GM12801 (cell line): ENCODE measurements around the gene IL1RAP.

ENCODE experiments used
- TF ChIP-seq, protein P1 (sequence below): IDR thresholded peaks from one replicate; pipeline ENCODE4 v1.5.1; 2011; ENCODE audit warnings: control low read depth; ENCODE audit not compliant: insufficient read length; ENCODE audit errors: extremely low read depth

IL1RAP gene

DNA sequence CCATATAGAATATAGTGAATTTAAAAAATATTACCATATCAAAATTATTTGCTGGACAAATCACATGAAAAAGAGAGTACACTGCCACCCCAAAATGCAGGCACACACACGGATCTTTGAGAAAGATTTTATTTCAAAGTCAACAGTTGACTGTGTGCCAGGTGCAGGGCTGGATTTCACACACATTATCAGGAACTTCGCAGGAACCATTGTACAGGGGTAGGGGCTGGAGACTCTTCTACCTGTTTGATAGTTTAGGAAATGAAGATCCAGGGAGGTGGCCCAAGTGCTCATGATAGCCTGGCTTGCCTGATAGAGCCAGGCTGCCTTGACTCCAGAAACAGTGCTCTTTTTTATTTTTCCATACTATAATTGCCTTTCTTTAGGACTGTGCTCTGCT is 54.2 kb downstream of the IL1RAP start:
- TF ChIP-seq, protein P1, sequence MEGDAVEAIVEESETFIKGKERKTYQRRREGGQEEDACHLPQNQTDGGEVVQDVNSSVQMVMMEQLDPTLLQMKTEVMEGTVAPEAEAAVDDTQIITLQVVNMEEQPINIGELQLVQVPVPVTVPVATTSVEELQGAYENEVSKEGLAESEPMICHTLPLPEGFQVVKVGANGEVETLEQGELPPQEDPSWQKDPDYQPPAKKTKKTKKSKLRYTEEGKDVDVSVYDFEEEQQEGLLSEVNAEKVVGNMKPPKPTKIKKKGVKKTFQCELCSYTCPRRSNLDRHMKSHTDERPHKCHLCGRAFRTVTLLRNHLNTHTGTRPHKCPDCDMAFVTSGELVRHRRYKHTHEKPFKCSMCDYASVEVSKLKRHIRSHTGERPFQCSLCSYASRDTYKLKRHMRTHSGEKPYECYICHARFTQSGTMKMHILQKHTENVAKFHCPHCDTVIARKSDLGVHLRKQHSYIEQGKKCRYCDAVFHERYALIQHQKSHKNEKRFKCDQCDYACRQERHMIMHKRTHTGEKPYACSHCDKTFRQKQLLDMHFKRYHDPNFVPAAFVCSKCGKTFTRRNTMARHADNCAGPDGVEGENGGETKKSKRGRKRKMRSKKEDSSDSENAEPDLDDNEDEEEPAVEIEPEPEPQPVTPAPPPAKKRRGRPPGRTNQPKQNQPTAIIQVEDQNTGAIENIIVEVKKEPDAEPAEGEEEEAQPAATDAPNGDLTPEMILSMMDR, result no peak

GRCh38 chr3:190574473-190574872 is 60.6 kb downstream of the IL1RAP start:
- TF ChIP-seq, protein P1, result no peak

DNA sequence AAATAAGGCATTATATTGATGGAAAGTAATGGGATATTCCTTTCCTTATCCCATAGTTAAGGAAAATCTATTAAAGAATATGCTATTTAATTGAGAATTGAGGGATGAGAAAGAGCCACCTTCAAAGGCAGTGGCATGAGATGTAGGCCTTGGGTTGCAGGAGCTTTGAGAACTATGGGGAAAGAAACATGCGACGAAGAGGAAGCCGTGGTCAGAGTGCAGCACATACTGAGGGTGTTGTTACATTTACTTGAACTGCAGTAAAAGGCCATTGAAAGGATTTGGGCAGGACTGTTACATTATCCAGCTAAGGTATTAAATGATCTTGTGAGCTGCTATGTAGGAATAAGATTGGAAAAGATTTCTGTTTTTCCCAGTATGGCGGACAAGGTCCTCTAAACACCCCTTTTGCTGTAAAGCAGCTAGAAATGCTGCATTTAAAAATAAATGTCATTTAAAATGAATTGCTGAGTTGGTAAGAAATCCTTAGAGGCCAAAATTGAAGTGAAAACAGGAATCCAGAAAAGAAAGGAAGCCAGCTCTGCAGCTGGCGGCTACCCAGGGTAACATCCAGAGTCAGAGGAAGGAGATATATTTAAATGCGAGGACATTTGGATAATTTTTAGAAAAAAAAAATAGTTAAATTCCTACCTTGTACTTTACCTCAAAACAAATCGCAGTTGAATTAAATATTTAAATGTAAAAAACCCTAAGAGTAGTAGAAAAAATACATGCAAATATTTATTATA is 61.7 kb downstream of the IL1RAP start:
- TF ChIP-seq, protein P1, result no peak

- TF ChIP-seq, protein P1, result no peak
Measured at GRCh38 chr3:190577225-190577624, 63.3 kb downstream of the IL1RAP start.

DNA sequence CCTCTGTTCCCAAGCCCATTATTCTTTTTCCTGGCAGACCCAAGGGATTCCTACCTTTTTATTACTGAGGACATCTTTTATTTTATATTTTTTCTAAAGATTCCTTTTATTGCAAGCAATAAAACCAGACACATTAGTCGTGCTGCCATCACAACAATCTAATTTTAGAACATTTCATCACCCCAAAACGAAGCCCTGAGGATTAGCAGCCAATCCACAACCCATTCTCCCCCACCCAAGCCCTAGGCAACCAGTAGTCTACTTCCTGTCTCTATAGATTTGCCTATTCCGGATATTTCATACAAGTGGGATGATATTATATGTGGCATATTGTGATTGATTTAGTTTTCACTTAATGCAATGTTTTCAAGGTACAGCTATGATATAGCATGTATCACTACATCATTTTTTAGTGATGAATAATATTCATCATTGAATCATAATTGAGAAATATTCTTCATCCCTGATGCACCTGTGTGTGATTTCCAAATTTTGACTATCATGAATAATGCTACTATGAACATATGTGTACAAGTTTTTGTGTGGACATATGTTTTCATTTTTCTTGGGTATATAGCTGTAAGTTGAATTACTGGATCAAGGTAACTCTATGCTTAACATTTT is 65.7 kb downstream of the IL1RAP start:
- TF ChIP-seq, protein P1, result no peak

- TF ChIP-seq, protein P1, result no peak
Measured at GRCh38 chr3:190580417-190580816, 66.5 kb downstream of the IL1RAP start.

- TF ChIP-seq, protein P1, result no peak
Measured at GRCh38 chr3:190581041-190581541, 67.2 kb downstream of the IL1RAP start.
